Islet precursor cell (in vitro differentiated cells): ENCODE results near the gene MACC1.
"Not testable (repeated sequence)": the region's sequence is repeated elsewhere in the genome, so short reads cannot be mapped to it uniquely, and the experiment has no call there.

Experiments
- DNase-seq: peaks from one replicate; pipeline ENCODE4 v3.0.0-alpha.2; 2018

Gene MACC1

DNA sequence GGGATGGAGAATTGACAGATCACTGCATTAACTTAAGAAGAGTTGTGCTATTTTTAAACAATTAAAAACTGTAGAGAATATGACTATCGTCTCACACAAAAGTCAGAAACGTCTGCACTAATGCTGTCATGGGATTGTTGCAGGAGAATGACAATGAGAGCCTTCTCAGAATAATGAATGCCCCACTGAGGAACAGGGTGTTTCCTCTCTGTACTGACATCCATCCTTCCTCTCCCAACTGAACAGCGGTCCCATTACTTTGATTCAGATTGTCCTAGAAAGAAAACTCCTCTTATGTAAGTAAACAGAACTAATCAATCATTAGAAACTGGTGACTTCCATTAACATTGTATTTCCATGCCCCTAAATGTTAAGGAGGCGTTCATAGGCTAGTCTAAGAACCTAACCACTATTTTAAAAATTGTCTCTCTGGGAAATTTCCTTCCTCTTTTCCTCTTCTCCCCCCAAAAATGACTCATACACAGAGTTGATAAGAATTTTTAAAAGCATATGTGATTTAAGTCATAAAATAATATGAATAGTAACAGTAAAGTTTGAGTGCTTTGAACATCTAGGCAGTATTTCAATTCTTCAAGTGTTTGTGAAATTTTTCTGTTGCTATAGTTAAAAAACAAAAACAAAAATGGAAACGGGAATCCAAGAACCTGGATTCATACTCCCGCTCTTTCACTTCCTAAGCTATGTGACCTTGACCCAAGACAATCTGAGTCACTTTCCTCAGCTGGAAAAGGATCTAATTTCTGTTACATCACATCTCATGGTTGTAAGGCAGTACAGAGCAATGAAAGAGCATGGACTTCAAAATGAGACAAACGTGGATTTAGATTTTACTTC, 12.7 kb upstream of the MACC1 start:
- DNase-seq, result no peak

DNA sequence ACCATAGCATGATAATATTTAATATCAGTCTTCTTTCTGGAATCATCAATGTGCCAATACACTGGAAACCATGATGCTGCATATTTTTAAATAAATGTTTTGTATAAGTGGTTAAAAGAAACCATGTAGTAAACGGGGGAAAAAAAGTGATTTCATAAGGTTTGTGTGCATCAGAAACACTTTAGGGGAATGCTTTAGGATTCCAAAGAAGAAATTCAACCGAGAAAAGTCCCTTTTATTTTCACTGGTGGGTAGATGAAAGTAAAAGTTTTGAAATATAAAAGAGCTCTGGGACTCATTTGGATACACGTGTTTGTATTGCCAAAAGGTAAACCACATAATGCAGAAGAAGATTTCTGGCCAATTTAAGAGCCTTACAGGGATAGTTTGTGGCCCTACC, 11.9 kb upstream of the MACC1 start:
- no peak for DNase-seq

DNA sequence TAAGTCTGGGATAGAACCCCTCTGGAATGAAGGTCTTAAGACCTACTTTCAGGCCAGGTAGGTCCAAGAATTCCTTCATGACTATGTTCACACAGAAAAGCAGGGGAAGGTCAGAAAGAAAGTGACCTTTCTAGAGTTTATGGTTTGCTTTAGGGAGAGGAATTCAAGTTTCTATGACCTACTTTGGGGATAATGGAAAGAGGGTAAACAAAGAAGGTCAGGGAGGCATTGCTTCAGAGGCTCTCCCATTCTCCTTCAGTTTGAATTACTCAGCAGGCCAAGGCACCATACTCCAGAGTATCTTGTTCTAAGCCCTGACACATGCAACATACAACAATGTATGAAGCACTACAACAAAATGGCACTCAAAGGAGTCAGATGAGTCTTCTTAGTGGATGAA, 11.5 kb upstream of the MACC1 start:
- no peak for DNase-seq

DNA sequence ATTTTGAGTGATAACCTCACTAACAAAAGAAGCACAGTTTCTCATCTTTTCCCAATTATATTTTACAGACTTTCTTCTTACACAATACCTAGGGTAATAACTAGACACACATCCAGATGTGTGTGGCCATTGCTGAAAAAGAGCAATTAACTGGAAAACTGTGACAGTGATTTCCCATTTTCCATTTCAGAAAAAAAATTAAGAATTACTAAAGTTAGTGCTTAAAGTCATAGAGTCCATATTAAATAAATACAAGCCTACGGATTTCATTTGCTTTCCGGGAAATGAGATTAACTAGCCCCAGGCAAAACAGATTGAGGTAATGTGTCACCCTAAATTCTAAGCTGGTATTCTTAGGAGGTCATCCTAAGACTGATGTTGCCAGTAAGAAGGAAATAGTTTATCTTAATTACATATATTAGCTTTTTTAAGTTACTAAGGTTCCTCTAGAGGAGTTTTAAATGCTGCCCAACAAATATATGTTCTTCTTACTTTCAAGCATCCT, 10.2 kb upstream of the MACC1 start:
- DNase-seq, result no peak

DNA sequence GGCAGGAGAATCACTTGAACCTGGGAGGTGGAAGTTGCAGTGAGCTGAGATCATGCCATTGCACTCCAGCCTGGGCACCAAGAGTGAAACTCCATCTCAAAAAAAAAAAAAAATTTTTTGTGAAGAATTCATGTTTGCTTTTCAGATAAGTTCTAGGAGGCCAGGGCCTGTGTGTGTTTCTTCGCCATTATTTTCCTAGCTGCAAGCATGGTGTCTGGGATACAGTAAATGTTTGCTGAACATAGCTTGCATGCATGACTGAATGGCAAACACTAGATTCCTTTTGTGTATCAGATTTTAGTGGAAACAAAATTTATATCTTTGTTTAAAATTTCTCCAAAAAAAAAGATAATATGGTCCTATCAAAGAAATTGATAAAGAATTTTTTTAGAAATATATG, 9.7 kb upstream of the MACC1 start:
- no peak for DNase-seq

DNA sequence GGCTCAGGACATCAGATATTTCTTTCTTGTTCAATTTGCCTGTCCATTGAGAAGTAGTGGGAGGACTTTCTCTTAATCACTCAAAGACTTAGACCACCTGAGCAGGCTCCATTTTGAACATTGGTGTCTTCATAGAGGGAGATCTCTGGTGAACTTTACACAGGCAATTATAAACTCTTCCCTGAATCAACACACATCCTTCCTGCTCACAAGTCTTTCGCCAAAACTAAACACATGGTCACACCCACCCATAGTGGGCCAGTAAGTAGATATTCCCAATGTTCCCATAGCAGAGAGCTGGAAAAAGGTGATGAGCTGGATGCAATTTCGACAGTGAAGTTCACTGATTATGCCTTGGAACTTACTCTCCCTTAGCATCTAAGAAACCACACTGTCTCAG, 8.2 kb upstream of the MACC1 start:
- DNase-seq, result no peak

DNA sequence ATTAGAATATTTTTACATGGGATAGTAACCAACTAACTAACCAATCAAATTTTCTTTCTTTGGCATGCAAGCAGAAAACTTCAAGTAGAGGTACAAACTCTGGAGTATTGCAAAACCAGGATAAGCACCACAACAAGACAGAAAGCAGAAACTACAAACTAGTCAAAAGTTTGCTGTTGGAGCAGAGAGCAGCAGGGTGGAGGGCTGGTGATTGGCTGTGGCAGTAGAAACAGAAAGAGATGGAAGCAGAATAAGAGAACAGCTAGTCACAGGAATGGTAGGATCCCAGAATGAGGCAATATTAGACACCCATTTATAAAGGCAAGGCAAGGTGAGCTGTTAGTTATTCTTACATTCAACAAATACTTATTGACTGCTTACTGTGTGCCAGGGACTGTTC, 6.8 kb upstream of the MACC1 start:
- DNase-seq, result no peak

DNA sequence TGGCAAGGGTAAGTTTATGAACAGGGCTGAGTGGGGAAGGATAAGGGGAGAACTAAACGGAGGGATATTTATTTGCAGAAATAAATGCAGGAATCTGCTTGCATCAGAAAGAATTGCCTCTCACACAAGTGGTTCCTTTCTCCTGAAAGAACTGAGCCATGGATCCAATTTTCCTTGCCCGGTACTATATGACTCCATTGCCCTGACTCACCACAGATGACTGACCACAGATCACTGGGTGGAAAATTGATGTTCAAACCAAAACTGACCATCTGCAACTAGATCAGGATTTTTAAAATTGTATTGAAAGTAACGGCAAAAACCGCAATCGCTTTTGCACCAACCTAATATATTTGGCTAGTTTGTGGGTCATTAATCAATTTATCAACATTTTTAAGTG, 6.2 kb upstream of the MACC1 start:
- no peak for DNase-seq

DNA sequence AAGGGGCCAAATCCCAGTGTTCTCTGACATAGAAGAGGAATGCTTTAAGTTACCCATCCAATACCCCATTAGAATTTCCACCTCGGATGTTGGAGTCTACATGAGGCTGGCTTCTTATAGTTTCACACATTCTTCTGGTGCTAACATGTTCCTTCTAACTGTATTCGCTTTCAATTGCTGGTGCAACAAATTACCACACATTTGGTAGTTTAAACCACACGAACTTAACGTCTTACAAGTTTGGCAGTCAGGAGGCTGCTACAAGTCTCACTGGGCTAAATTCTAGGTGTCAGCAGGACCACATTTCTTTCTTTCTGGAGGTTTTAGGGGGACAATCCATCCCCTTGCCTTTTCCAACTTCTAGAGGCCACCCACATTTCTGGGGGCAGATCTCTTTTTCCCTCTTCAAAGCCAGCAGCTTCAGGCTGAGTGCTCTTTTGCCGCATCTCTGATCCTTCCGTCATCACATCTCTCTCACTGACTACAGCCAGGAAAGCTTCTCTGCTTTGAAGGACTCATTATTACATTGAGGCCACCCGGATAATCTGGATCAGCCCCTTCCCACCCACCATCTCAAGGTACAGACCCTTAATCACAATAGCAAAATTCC, 5.1 kb upstream of the MACC1 start:
- no peak for DNase-seq

DNA sequence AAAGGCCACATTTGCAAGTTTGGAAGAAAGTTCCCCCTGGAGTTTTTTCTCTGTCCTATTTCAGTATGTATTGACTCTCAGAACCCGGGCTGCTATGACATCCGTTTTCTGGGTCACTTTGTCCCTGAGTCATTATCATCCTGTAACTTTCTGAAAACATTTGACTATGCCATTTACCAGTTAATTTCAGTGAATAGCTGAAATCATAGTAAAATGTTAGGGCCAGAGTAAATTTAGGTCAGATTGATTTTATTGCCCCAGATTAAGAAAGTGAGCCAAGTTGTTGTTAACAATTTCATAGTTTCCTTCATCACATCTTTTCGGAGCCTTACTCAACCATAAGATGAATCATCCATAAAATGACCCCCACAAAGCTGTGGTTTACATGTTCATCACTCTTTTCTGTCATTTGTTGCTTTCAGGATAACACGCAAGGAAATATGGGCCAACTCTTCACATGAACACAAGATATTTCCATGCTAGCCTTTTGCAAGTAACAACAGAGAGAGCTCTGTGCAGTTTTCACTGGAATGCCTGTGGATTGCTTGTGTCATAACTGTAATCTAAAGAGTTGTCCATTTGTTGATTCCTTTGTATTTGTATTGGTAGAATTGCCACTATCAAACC, 3.9 kb upstream of the MACC1 start:
- DNase-seq, result no peak

DNA sequence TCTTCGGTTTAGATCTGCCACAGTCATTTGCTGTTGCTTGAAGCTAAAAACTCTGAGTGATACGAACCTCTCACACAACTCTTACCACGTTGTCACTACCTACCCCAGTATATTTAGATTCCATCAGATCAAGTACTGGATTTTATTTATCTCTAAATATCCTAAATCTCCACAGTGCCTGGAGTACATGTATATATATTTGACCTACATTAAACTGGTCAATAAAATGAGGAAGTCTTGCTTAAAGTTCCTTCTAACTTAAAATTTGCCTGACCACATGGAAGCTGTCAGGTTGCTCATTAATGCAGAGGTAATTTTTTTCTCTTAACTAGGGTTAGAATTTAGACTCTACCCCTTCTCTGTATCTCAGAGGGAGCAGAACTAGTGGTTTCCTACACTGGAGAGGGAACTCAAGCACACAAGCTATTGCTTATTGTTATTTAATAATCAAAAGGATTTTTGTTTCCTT, 3.1 kb upstream of the MACC1 start:
- no peak for DNase-seq

DNA sequence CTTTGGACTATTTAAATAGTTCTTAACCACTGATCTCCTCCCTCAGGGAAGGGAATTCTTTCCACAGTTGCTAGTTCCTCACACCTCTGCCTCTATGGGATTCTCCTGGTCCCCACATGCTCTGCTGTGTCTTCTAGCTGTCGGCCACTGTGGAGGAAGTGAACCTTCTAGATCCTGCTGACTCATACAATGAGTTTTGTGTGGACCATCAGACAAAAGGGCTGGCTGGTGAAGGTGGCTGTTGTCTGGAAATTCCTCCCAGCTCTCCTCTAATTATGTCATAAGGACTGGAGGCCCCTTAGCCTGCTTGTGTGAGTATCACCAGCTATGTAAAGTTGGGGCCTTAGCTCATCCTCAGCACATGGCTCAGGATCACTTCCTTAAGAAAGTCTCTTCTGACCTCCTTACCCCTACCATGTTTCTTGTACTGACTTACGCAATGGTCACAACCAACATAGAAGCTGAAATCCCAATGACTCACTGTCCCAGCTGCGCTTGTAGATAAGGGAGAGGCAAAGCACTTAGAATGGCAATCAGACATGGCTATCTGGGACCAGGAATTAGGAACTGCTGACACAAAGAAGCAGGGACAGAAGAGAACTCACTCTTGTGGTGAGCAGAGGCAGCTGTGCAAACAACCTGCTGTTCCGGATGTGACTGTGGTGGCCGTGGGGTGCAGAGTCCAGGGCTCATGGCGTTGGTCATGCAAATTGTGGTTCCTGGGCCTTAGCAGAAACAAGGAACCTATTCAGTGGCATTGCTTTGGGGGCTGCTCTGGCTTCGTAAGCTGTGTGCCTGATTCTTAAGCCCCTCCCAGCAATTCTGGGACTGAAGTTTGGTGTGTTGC, 2.5 kb upstream of the MACC1 start:
- peak; percentile 98 for DNase-seq

DNA sequence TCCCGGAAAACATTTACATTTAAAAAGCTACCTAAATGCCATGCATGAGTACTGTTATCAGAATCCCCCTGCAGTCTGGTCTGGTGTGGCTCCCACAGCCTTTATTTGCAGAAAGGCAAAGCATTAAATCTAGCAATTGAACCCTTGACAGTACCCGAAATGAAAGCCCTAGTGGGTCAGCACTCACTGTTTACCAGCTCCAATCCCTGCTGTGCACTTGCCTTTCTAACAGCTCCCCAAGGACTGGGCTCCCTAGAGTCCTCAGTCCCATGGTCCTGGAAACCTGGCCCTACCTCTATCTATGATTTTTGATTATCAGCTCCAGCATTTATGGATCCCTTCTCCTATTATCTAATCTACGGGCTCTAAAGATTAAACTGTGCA, 1.9 kb upstream of the MACC1 start:
- no peak for DNase-seq

DNA sequence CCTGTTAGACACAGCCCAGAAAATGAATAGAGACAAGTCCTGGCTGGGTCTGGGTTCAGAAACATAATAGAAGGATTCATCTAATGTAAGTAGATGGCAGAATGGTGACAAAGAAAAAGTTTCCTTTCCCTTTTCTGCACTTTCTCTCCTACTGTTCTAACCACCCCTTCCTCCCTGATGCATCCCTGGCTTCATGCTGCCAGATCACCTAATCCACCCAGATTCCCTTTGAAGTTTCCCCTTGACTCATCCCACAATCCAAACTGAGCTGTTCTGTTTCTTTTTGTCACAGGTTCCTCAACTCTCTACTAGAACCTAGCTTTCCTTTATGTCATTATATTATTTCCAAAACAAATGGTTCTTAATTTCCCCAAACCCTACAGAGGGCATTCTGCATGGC, 1.1 kb upstream of the MACC1 start:
- peak; percentile 77 for DNase-seq

DNA sequence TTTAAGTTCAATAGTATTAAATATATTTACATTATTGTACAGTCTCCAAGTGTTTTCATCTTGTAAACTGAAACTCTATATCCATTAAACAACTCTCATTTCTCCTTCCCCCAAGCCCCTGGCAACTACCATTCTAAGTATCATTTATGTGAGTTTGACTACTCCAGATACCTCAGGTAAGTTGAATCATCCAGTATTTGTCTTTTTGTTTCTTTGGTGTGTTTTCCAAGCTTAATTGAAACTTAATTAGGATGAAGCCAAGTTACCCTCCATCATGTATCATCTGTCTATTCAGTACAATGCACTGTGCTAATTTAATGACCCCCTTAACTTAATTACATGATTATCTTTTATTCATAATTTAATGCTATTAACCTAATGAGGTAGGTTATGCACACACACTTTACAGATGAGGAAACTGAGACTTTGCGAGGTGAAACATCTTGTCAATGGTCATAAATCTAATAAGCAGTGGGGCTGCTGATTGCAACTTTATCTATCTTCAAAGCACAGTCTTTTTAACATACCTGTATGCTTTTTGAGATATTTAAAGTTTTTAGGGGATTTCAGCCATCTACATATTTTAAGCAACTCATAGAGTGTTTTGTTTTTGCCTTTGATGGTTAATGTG, 663 bp downstream of the MACC1 start:
- DNase-seq, result no peak

DNA sequence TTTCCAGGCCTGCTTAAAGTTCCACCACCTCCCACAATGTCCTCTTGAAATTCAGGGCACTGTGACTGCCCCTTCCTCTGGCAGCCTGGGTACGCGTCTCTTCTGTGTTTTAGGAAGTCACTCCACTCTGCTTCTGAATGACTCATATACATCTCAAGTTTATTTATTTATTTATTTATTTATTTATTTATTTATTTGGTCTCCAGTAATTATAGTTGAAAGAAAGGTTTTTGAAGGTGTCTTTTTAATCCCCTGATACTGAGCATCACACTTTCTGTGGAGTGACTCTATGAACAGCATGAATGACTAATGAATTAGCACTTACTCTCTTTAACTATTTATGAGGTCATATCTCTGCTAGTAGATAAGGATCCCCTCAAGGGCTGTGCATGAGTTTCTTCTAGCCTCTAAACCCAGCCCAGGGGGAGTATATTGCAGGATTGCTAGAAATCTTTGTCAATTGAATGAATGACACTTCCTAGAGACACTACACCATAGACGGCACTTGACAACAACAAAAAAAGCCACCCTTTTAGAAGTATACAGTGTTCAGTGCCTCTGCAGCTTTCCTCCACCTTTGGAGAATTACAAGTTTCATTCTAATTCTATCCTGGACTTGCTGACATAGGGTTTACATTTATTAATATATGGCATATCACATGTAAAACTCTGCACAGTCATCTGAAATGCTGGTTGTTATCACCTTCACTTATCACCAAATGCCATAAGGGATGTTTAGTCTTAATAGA, 2.1 kb downstream of the MACC1 start:
- DNase-seq, result peak; percentile 59

DNA sequence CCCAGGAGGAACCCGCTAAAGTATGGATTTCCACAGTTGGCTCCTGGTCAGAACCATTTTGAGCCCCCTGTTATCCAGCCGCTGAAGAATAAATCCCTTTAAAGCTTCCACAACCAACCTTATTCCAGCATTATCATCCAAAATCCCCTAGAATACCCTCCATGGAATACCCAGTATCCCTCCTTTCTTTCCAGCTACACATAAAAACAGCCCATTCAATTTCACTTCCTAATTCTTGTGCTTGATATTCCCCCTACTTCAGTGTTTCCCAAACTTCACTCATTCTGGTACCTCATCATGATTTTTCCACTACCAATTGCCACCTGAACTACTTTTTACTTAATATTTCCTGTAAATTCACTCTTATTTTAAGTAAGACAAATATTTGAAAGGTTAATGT, 3.1 kb downstream of the MACC1 start:
- no peak for DNase-seq

DNA sequence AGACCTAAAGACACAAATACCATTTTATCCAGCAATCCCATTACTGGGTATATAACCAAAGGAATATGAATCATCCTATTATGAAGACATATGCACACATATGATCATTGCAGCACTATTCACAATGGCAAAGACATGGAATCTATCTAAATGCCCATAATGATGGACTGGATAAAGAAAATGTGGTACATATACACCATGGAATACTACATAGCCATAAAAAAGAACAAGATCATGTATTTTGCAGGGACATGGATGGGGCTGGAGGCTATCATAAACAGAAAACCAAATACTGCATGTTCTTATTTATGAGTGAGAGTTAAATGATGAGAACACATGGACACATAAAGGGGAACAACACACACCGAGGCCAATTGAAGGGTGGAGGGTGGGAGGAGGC, 3.8 kb downstream of the MACC1 start:
- no peak for DNase-seq

DNA sequence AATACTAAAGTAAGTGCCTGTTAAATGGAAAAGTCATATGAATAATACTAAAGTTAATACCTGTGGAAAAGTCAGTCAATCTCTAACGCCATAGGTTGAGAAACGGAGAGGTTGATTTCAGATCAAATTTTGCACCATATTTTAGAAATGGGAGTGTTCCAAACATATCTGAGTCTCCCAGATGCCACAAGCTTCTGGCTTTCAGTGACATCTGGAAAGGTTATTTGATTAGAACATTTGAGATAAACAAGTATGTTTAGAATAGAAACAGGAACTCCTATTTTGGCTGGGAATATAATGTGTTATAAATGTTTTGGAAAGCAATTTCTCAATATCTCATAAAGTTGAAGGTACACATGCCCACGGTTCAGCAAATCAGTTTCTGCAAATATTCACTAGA, 5.8 kb downstream of the MACC1 start:
- DNase-seq, result no peak

DNA sequence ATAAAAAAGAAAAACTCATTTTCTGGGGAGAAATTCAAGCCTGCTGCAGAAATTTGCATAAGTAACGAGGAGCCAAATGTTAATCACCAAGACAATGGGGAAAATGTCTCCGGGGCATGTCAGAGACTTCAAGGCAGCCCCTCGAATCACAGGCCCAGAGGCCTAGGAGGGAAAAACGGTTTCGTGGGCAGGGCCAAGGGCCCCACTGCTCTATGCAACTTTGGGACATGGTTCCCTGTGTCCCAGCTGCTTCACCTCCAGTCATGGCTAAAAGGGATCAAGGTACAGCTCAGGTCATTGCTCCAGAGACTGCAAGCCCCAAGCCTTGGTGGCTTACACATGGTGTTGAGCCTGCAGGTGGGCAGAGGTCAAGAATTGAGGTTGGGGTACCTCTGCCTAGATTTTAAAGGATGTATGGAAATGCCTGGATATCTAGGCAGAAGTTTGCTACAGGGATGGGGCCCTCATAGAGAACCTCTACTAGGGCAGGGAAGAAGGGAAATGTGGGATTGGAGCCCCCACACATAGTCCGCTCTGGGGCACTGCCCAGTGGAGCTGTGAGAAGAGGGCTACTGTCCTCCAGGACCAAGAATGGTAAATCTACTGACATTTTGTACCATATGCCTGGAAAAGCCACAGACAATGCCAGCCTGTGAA, 8.4 kb downstream of the MACC1 start:
- no peak for DNase-seq

DNA sequence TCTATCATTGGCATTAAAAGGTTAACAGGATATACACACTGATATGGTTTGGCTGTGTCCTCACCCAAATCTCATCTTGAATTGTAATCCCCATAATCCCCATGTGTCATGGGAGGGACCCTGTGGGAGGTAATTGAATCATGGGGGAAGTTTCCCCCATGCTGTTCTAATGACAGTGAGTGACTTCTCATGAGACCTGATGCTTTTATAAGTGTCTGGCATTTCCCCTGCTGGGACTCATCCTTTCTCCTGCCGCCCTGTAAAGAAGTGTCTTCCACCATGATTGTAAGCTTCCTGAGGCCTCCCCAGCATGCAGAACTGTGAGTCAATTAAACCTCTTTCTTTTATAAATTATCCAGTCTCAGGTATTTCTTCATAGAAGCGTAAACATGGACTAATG, 9.4 kb downstream of the MACC1 start:
- not testable (repeated sequence) for DNase-seq
